ENCODE data around the gene SLC4A1AP.

Gene SLC4A1AP

GRCh38 chr2:27709960-27710575 lies 46.4 kb downstream of the SLC4A1AP start:
- no peak overlapping the region for H2BK15ac ChIP-seq (ENCODE audit: low read length)
- no peak overlapping the region for H3K4me3 ChIP-seq (ENCODE audit: low read length in 2 of 2)
- H3K27ac ChIP-seq (replicated peaks; ENCODE audit: low read length), result no peak overlapping the region
- no peaks in the 10 kb centered on the region for H3K36me3 ChIP-seq (replicated peaks in 1 of 2; ENCODE audit: control insufficient read depth in 2 of 2, insufficient read depth in 2 of 2, low read length in 2 of 2)
- no peak overlapping the region for H3K9ac ChIP-seq (ENCODE audit: low read depth, low read length, poor library complexity)
- no peak overlapping the region for H3K4me2 ChIP-seq (ENCODE audit: insufficient read depth, low read length, poor library complexity, severe bottlenecking)
- H3K27me3 ChIP-seq (ENCODE audit: control insufficient read depth in 3 of 3, insufficient read depth in 3 of 3, low read depth in 1 of 3, low read length in 3 of 3), result peaks cover 0 to 38% (median 0%) of the 10 kb centered on the region in 3 experiments
- DNase-seq (ENCODE audit: low spot score), result no peak
- no peaks in the 10 kb centered on the region for H3K79me1 ChIP-seq (ENCODE audit: low read depth, low read length)
- no peak overlapping the region for H4K91ac ChIP-seq (ENCODE audit: low read depth, low read length, poor library complexity)
- no peak overlapping the region for H3K14ac ChIP-seq (ENCODE audit: low read length)
- H3K18ac ChIP-seq (ENCODE audit: low read length), result no peak overlapping the region
- H2BK120ac ChIP-seq (ENCODE audit: low read depth, low read length), result no peak overlapping the region
- H3K9me3 ChIP-seq (replicated peaks in 1 of 2; ENCODE audit: control insufficient read depth in 2 of 2, insufficient read depth in 1 of 2, low read depth in 1 of 2, low read length in 2 of 2), result no peaks in the 10 kb centered on the region
- H4K8ac ChIP-seq (ENCODE audit: low read depth, low read length), result no peak overlapping the region
- no peak overlapping the region for H3K23ac ChIP-seq (ENCODE audit: low read depth, low read length, poor library complexity)
- no peak overlapping the region for H2BK12ac ChIP-seq (ENCODE audit: low read length)
- H2AFZ ChIP-seq (ENCODE audit: low read length), result no peak overlapping the region
- WGBS, 2 donors (ENCODE audit: extremely low coverage in 2 of 2, insufficient read length in 2 of 2, insufficient replicate concordance in 1 of 2), result no CpG with 5 or more reads among the region's 7 CpGs
- H3K4me1 ChIP-seq (ENCODE audit: control insufficient read depth in 2 of 2, insufficient read depth in 1 of 2, low read depth in 1 of 2, low read length in 2 of 2), result peaks cover 0 to 1% of the 10 kb centered on the region in 2 donors
- no peak overlapping the region for H2AK5ac ChIP-seq (ENCODE audit: low read depth, low read length)
- no peak overlapping the region for H3K4ac ChIP-seq (ENCODE audit: low read length)
- H2BK5ac ChIP-seq (ENCODE audit: low read length), result no peak overlapping the region

GRCh38 chr2:27710640-27711430 lies 47.1 kb downstream of the SLC4A1AP start:
- WGBS, 2 donors (ENCODE audit: extremely low coverage in 2 of 2, insufficient read length in 2 of 2, insufficient replicate concordance in 1 of 2), result no CpG with 5 or more reads among the region's 8 CpGs
- Histone ChIP-seq H4K8ac (ENCODE audit: low read depth, low read length) (no peak overlapping the region), H2AFZ (ENCODE audit: low read length) (no peak overlapping the region), H3K27ac (replicated peaks; ENCODE audit: low read length) (no peak overlapping the region), H3K36me3 (replicated peaks in 1 of 2; ENCODE audit: control insufficient read depth in 2 of 2, insufficient read depth in 2 of 2, low read length in 2 of 2) (no peaks in the 10 kb centered on the region), H2BK15ac (ENCODE audit: low read length) (no peak overlapping the region), H3K27me3 (ENCODE audit: control insufficient read depth in 3 of 3, insufficient read depth in 3 of 3, low read depth in 1 of 3, low read length in 3 of 3) (peaks cover 0 to 38% (median 0%) of the 10 kb centered on the region in 3 experiments), H3K23ac (ENCODE audit: low read depth, low read length, poor library complexity) (no peak overlapping the region), H3K79me1 (ENCODE audit: low read depth, low read length) (no peaks in the 10 kb centered on the region), H3K9ac (ENCODE audit: low read depth, low read length, poor library complexity) (no peak overlapping the region), H4K91ac (ENCODE audit: low read depth, low read length, poor library complexity) (no peak overlapping the region), H3K4me1 (ENCODE audit: control insufficient read depth in 2 of 2, insufficient read depth in 1 of 2, low read depth in 1 of 2, low read length in 2 of 2) (peaks cover 0 to 1% of the 10 kb centered on the region in 2 donors), H2BK120ac (ENCODE audit: low read depth, low read length) (no peak overlapping the region), H2BK5ac (ENCODE audit: low read length) (no peak overlapping the region), H3K4me2 (ENCODE audit: insufficient read depth, low read length, poor library complexity, severe bottlenecking) (no peak overlapping the region), H2BK12ac (ENCODE audit: low read length) (no peak overlapping the region), H3K9me3 (replicated peaks in 1 of 2; ENCODE audit: control insufficient read depth in 2 of 2, insufficient read depth in 1 of 2, low read depth in 1 of 2, low read length in 2 of 2) (no peaks in the 10 kb centered on the region), H2AK5ac (ENCODE audit: low read depth, low read length) (no peak overlapping the region), H3K4ac (ENCODE audit: low read length) (no peak overlapping the region), H3K4me3 (ENCODE audit: low read length in 2 of 2) (no peak overlapping the region), H3K14ac (ENCODE audit: low read length) (no peak overlapping the region), H3K18ac (ENCODE audit: low read length) (no peak overlapping the region)
- DNase-seq (ENCODE audit: low spot score), result no peak

- no peak overlapping the region for H2AK5ac ChIP-seq (ENCODE audit: low read depth, low read length)
- WGBS, 2 donors (ENCODE audit: extremely low coverage in 2 of 2, insufficient read length in 2 of 2, insufficient replicate concordance in 1 of 2), result no CpG with 5 or more reads among the region's 5 CpGs
Observed at GRCh38 chr2:27711804-27712203, 48.1 kb downstream of the SLC4A1AP start.

GRCh38 chr2:27712522-27712921 lies 48.8 kb downstream of the SLC4A1AP start:
- no peaks in the 10 kb centered on the region for H3K9me3 ChIP-seq (replicated peaks in 1 of 2; ENCODE audit: control insufficient read depth in 2 of 2, insufficient read depth in 1 of 2, low read depth in 1 of 2, low read length in 2 of 2)
- no peak overlapping the region for H3K23ac ChIP-seq (ENCODE audit: low read depth, low read length, poor library complexity)
- H2BK12ac ChIP-seq (ENCODE audit: low read length), result no peak overlapping the region
- H3K4ac ChIP-seq (ENCODE audit: low read length), result no peak overlapping the region
- no peak overlapping the region for H3K14ac ChIP-seq (ENCODE audit: low read length)
- H2BK15ac ChIP-seq (ENCODE audit: low read length), result no peak overlapping the region
- H3K4me2 ChIP-seq (ENCODE audit: insufficient read depth, low read length, poor library complexity, severe bottlenecking), result no peak overlapping the region
- H3K27ac ChIP-seq (replicated peaks; ENCODE audit: low read length), result no peak overlapping the region
- H4K8ac ChIP-seq (ENCODE audit: low read depth, low read length), result no peak overlapping the region
- no peak overlapping the region for H2BK120ac ChIP-seq (ENCODE audit: low read depth, low read length)
- no peaks in the 10 kb centered on the region for H3K36me3 ChIP-seq (replicated peaks in 1 of 2; ENCODE audit: control insufficient read depth in 2 of 2, insufficient read depth in 2 of 2, low read length in 2 of 2)
- DNase-seq (ENCODE audit: low spot score), result no peak
- H3K79me1 ChIP-seq (ENCODE audit: low read depth, low read length), result no peaks in the 10 kb centered on the region
- H3K9ac ChIP-seq (ENCODE audit: low read depth, low read length, poor library complexity), result no peak overlapping the region
- no peak overlapping the region for H2AFZ ChIP-seq (ENCODE audit: low read length)
- H3K4me3 ChIP-seq (ENCODE audit: low read length in 2 of 2), result no peak overlapping the region
- H2AK5ac ChIP-seq (ENCODE audit: low read depth, low read length), result no peak overlapping the region
- no peak overlapping the region for H4K91ac ChIP-seq (ENCODE audit: low read depth, low read length, poor library complexity)
- WGBS, 2 donors (ENCODE audit: extremely low coverage in 2 of 2, insufficient read length in 2 of 2, insufficient replicate concordance in 1 of 2), result no CpG with 5 or more reads among the region's 1 CpG
- H3K27me3 ChIP-seq (ENCODE audit: control insufficient read depth in 3 of 3, insufficient read depth in 3 of 3, low read depth in 1 of 3, low read length in 3 of 3), result peaks cover 0 to 53% (median 4%) of the 10 kb centered on the region in 3 experiments
- H3K4me1 ChIP-seq (ENCODE audit: control insufficient read depth in 2 of 2, insufficient read depth in 1 of 2, low read depth in 1 of 2, low read length in 2 of 2), result peaks cover 5 to 8% of the 10 kb centered on the region in 2 donors
- H2BK5ac ChIP-seq (ENCODE audit: low read length), result no peak overlapping the region
- no peak overlapping the region for H3K18ac ChIP-seq (ENCODE audit: low read length)

More at GRCh38 chr2:27711804-27712203, 48.1 kb downstream of the SLC4A1AP start:
- Histone ChIP-seq H4K91ac (ENCODE audit: low read depth, low read length, poor library complexity) (no peak overlapping the region), H3K23ac (ENCODE audit: low read depth, low read length, poor library complexity) (no peak overlapping the region), H2BK5ac (ENCODE audit: low read length) (no peak overlapping the region), H3K4ac (ENCODE audit: low read length) (no peak overlapping the region), H2BK12ac (ENCODE audit: low read length) (no peak overlapping the region), H3K9ac (ENCODE audit: low read depth, low read length, poor library complexity) (no peak overlapping the region), H3K4me3 (ENCODE audit: low read length in 2 of 2) (no peak overlapping the region), H3K14ac (ENCODE audit: low read length) (no peak overlapping the region), H3K4me1 (ENCODE audit: control insufficient read depth in 2 of 2, insufficient read depth in 1 of 2, low read depth in 1 of 2, low read length in 2 of 2) (peaks cover 5 to 6% of the 10 kb centered on the region in 2 donors), H3K27ac (replicated peaks; ENCODE audit: low read length) (no peak overlapping the region), H2AFZ (ENCODE audit: low read length) (no peak overlapping the region), H3K36me3 (replicated peaks in 1 of 2; ENCODE audit: control insufficient read depth in 2 of 2, insufficient read depth in 2 of 2, low read length in 2 of 2) (no peaks in the 10 kb centered on the region), H3K79me1 (ENCODE audit: low read depth, low read length) (no peaks in the 10 kb centered on the region), H2BK120ac (ENCODE audit: low read depth, low read length) (no peak overlapping the region), H3K27me3 (ENCODE audit: control insufficient read depth in 3 of 3, insufficient read depth in 3 of 3, low read depth in 1 of 3, low read length in 3 of 3) (peaks cover 0 to 45% (median 4%) of the 10 kb centered on the region in 3 experiments), H3K4me2 (ENCODE audit: insufficient read depth, low read length, poor library complexity, severe bottlenecking) (no peak overlapping the region), H3K9me3 (replicated peaks in 1 of 2; ENCODE audit: control insufficient read depth in 2 of 2, insufficient read depth in 1 of 2, low read depth in 1 of 2, low read length in 2 of 2) (no peaks in the 10 kb centered on the region), H4K8ac (ENCODE audit: low read depth, low read length) (no peak overlapping the region), H3K18ac (ENCODE audit: low read length) (no peak overlapping the region), H2BK15ac (ENCODE audit: low read length) (no peak overlapping the region)
- DNase-seq (ENCODE audit: low spot score), result no peak

Measured in neuronal stem cell (in vitro differentiated cells).